Left ventricle myocardium superior (tissue), 1 donor: ENCODE measurements around the gene NTRK3. TPM values are rescaled to one million over a fixed set of nuclear protein-coding genes. Genes with fewer than 3 reads are reported as not detected.

Experiments
- ATAC-seq: fragments of 200-7000 bp; cut with Tn5 transposase; one replicate; pipeline ENCODE4 v1.9.1; 2020; ENCODE audit warnings: mild to moderate bottlenecking, moderate library complexity
- DNase-seq: peaks from one replicate; pipeline ENCODE4 v3.0.0-alpha.2; 2020
- intact Hi-C: fragments of 100-400 bp; cut with micrococcal nuclease; formaldehyde crosslinking; loops from one replicate; pipeline ENCODE4 v1.11.0; 2022
- total RNA-seq: library from RNA; stranded (reverse); fragmentation: NEBNext Ultra II Directional; extraction: Animal tissue kit (Norgen Biotek cat#: 25700); gene quantifications from one replicate; pipeline ENCODE4 v1.2.1, GENCODE V29; 2021
- donor health status: DM: no; HTN: yes; CAD: no; lungs with severe emphysema.

NTRK3 gene
- total RNA-seq, 1 donor from 2014 or later, result 4.0 TPM

DNA sequence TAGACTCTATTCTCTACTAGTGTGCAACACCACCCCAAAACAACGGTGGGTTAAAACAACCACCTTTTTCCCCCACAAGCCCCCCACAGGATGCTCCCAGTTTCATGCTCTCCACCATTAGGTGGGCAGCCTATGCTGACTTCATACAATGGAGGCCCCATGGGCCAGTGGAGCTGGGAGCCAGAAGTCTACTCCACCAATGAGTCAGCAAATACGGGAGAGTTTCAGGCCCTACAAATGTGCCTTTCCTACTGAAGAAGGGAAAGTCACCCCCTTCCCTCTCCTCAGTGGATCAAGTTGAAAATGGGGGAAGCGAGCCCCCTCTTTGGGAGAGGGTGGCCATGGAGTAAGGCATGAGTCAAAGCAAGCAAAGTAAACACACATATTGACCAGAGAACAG, 278.6 kb downstream of the NTRK3 start:
- no peak for ATAC-seq
- intact Hi-C loops, result no loop called here

DNA sequence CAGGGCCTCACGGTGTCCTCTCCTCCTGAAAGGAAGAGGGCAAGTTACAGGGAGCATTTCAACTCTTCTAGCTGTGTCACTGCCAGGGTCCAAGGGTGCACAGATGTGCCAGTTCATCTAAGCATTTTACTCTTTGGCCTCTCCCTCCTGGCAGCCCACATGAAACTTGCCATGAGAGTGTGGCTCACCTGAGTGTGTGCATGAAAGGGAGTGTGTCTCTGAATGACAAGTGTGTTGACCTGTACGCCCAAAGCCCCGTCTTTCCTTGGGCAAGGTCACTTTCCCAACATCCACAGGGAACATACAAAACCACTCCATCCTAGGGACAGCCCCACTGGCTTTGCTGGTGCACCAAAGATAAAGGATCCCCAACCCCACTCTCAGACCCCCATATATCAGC, 280.0 kb downstream of the NTRK3 start:
- ATAC-seq (no peak), DNase-seq (no peak)
- intact Hi-C loops, result no loop called here

More for the DNA sequence above, 278.6 kb downstream of the NTRK3 start:
- no peak for DNase-seq

DNA sequence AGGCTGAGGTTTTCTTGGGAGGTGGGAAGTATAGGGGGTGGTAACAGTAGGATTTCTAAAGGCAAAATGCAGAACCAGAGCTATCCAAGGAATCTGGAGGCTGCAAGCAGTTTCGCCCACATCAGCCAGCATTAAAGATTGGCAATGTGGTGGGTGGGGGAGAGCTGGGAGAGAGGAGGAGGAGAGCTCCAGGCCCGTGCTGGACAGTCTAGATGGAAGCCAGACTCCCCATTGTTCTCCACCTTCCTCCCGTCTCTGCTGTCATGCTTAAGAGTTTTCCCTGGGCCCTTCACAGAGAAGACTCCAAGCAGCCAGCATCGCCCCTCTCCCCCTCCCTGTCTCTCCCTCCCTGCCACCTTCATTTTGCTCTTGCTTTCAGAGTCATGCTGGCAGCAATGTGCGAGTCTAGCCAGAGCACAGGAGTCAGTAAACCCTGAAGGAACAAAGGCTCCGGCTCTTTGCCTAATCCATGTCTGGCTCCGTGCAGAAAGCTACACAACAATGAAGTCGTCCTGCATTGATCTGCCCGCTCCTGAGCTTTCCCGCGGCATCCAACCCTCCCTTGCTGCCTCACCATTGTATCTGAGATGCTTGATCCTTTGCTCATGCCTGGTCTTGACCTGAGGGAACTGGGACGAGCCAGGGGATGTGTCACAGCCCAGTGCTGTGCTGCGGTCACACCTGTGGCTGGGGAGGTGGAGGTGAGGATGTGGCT, 282.9 kb downstream of the NTRK3 start:
- DNase-seq (no peak), ATAC-seq (no peak)
- intact Hi-C loops, result no loop called here

DNA sequence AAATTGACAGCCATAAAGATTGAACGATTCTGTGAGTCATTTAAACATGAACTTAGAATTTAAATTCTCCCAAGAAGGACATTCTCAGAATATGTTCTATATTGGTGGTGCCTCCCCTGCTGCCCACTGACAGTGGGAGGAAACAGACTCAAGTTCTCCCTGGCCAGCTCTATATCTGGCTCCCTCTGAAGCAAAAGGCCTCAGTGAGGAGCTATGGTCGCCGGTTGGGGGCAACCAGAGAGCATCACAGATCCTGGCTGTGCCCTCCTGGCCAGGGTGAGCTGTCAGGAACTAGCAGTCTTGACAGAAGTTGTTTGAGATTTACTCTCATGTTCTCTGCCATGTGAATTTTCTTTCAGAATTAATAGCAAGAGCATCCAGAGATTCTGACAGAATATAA, 285.5 kb downstream of the NTRK3 start:
- intact Hi-C loops, result no loop called here
- ATAC-seq, result no peak
- no peak for DNase-seq

DNA sequence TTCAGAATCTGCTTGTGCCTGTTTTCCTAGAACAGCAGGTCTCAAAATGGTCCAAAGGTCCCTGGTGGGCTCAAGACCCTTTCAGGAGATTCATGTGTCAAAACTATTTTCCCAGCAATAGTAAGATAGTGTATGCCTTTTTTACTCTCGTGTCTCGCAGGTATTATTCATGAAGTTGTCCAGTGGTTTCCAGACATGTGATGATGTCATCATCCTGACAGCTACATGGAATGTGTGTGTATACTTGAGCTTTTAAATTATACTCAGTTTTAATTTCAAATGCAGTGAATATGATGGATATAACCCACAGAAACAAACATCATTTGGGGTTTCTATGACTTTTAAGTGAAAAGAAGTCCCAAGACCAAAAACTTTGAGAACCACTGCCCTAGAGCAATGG, 288.6 kb downstream of the NTRK3 start:
- ATAC-seq, result no peak
- no peak for DNase-seq
- intact Hi-C loops, result no loop called here

DNA sequence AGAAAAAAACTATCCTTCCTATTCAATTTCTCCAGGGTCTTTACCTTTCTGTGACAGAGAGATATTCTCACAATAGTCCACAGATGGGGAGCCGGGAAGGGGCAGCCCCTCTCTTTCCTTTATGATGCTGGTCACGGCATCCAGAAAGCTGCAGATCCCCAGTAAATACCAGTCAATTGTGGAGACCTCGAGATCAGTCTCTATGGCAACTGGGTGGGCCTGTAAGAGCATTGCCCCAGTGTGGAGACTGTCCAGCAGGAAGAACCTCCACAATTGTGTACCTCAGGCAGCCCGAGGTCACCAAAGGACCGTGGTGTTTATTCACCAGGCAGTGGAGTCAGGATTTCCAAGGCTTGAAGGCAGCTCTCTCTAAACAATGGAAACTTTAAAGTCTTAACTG, 291.2 kb downstream of the NTRK3 start:
- ATAC-seq, result no peak
- DNase-seq, result no peak
- intact Hi-C loops, result no loop called here

DNA sequence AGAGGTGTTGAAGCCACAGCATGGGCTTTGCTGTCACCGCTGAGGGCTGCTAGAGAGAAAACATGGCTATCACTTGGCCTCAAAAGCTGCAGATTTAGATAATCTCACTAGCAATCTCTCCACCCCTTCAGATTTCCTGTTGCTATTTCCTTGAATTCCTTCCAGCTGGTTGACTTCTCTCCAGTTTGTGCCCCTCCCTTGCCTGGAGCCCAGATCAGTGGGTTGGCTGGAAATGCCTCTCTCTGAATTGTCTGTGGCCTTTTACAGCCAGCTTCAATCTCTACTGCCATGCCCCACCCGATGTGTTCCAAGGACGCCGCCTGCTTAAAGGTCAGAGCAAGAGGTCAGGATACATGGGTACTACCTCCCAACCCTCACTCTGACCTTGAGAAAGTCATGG, 294.1 kb downstream of the NTRK3 start:
- no peak for ATAC-seq
- intact Hi-C loops, result no loop called here

DNA sequence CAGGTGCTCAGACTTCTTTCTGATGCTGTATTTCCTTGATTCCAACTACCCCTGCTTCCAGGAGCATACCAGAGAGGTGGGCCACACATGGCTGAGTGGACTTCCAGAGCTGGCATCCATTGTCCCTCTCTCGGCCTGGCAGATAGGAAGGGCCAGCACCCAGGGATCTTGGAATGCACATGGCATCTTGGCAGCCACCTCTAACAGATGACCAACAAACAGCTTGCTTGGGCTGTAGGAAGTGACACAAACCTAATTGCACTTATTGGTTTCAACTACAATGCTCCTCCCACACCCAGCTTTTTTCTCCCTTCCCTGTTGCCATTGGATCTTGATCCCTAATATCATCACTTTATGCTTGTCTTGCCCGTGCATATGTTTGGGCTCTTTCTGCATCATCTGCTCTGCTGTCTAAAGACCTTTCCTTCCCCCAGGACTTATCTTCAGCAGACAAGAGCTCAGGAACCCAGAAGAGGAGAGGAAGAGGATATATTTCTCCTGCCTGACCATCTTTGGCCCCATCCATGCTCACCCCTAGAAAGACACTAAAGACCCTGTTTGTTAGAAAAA, 294.6 kb downstream of the NTRK3 start:
- no peak for ATAC-seq
- intact Hi-C loops, result no loop called here
- no peak for DNase-seq

More for the DNA sequence above, 294.1 kb downstream of the NTRK3 start:
- DNase-seq, result no peak

DNA sequence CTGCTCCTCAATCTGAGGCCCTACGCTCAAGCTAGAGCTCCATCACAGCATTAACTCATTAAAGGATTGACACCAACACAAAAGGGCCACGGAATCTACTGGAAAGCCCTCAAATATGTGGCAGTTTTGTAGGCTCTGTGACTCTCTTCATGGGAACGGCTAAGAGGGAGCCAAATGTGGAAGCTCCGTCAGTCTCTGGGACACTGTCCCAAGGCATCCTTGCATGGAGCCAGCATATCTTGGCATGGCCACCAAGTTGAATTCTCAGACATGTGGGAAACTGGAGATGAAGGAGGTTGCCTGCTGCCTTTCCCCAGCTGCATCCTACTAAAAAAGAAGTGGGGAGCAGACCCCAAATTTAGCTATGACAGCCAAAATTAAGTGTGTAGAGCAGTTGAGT, 296.9 kb downstream of the NTRK3 start:
- intact Hi-C loops, result no loop called here
- ATAC-seq (no peak), DNase-seq (no peak)

DNA sequence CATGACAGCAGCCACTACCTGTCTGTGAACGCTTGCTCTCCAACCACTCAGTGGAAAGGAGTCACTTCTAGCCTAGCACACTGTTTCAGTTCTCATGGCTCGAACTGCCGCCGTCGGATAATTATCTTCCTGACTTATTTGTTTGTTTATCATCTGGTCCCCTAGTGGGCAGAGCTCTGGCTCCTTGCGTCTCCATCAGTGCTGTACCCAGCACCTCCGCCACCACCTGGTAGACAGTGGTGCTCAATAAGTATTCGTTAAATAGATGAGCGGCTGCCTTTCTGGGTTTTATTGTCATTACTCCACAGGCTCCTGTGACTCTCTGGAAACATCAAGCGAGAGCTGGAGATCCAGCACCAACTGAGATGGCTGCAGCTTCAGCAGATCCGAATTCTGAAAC, 297.5 kb downstream of the NTRK3 start:
- DNase-seq (no peak), ATAC-seq (no peak)
- intact Hi-C loops, result no loop called here

DNA sequence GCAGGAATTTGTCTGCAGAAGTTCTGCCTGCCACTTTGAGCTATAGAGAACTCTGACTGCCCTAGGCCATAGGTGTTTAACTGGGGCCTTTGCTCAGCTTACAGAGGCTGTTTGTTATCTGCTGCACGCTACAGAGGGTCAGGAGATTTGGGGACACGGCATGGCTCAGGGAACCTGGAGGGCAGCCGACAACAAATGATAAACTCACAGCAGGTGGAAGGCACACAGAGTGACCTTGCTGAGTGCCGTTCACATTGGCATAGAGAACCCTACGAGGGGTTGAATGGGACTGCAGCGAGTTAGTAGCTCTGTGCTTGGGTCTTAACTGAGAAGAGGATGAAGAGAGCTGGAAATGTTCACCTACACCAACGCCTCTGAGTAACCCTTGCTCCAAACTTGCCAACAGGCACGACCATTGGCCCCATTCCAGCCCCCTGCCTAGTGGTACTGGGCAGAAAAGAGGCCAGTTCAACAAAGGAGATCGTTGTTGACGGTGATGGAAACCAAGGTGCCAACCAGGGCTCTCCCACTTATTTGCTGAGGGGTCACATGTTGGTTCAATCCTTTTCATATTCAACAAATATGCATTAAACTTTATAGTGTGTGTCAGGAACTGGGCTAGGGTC, 301.1 kb downstream of the NTRK3 start:
- intact Hi-C loops, result no loop called here
- ATAC-seq, result peak; percentile 81
- DNase-seq, result no peak

DNA sequence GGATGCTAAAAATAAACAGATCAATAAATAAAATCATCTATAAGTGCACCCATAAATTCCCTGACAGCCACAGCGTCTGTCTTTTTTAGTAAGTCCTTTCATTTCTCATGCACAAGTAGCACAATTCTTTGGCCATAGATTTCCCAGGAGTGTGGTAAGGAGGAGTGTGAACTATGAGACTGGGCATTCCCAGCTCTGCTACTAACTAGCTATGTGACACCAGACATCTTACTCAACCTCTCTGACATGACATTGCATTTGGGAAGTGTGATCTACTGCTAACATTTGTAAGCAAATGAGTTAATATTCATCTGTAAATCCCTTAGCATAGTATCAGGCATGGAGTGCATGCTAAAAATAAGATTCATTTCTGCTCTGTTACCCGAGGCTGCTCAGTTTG, 301.7 kb downstream of the NTRK3 start:
- intact Hi-C loops, result no loop called here

DNA sequence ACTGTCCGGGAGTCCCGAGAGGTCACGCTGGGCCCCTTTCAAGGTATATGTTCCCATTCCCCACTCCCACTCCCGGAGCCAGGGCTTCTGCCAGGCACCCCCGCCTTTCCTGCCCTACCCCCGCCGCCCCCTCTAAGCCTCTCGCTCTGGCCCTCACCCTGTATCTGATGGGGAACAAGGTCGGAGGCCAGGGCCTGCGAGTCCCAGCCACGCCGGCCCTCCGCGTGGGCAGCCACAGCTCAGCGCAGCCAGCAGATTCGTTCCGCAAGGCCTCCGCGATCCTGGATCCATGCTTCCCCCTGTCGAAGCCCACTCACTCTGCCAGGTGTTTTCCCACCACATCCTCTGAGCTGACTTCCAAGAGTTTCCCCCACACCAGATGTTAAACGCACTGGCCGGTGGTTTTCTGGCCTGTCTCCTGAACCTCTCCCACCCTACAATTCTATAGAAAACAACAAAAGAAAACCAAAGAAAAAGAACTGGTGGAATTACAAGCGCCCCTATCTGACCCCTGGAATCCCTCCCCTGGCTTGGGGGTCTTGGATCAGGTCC, 303.7 kb downstream of the NTRK3 start:
- DNase-seq (no peak), ATAC-seq (no peak)
- intact Hi-C loops, result no loop called here

More for the DNA sequence above, 301.7 kb downstream of the NTRK3 start:
- peak; percentile 49 for ATAC-seq
- no peak for DNase-seq

DNA sequence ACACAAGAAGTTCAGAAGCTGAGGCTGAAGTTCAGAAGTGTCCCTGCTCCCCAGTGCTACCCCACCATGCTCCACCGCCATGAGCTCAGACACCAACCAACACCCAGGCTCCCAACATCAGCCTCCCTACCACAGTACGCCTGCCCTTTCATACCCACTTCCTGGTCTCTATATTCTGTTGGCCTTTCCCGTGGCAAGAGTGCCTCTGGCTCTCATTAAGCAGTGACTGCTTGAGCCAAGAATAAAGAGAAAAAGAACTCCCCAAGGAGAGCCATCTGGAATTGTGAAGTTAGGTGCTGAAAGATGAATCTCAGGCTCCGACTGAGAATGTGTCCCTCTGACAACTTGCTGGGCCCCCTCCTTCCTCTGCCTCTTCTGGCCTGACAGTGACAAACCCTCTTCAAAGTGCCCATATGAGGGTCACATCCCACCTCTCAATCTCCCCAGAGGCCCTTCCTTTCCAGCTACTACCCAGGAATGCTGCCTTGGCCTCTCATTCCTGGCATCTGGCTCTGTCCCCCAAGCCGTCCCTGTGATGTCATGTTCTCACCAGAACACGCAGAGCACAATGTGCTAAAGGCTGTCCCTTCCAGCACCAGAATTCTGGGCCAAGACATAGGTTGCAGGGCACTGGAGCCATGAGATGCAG, 306.8 kb downstream of the NTRK3 start:
- intact Hi-C loops, result no loop called here
- ATAC-seq (peak; percentile 83), DNase-seq (peak; percentile 51)

DNA sequence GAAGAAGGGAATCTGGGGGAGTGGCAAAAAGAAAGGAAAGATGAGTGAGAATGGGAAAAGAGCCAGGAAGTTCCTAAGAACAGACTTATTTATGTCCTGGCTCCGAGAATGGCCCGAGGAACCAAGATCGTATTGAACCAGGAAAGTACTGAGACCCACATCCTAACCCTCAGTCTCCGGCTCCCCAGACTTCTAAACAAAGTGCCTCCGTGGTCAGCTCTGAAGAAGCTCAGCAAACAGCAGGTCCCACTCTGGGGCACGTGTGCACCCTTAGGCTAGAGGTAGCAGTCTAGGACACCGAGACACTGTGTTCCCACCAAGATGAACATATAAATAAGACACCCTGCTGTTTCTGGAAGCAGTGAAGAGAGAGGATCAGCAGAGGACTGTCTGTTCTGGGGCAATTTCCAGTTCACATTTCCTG, 307.4 kb downstream of the NTRK3 start:
- DNase-seq, result no peak
- intact Hi-C loops, result no loop called here
- peak; percentile 70 for ATAC-seq

DNA sequence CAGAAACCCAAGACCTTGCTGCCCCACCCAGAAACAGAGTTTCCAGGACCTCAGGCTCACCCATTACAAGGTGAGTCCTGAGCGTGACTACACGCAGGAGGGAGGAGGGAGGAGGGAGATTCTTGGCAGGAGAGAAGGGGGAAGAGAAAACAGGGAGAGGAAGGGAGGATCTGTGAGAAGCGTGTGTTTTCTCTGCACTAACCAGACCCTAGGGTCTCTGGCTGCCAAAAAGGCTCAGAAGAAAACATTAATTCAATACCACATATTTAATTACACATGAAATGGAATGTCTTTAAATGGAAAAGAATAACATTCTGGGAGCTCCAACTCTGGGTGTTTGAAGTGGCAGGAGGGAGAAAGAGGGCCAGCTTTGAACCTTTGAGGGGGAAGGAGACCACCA, 309.0 kb downstream of the NTRK3 start:
- intact Hi-C loops, result no loop called here
- ATAC-seq (no peak), DNase-seq (no peak)

DNA sequence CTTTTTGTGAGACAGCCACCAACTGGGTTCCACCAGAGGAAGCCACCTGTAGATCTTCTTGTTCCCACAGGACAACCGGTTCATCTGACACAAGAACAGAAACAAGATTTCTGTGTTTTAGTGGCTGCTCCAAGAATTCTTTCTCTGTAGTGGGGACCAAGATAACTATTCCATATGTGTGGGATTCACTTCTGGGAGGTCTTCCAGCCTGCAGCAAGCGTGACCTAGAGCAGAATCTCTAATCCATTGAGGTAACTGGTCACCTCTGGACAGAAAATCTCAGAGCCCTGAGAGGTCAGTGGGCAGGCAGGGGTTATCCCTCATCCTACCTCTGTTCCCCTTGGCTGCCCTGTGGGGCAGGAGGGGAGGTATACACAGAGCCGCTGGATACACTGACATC, 311.3 kb downstream of the NTRK3 start:
- DNase-seq (no peak), ATAC-seq (no peak)
- intact Hi-C loops, result no loop called here

DNA sequence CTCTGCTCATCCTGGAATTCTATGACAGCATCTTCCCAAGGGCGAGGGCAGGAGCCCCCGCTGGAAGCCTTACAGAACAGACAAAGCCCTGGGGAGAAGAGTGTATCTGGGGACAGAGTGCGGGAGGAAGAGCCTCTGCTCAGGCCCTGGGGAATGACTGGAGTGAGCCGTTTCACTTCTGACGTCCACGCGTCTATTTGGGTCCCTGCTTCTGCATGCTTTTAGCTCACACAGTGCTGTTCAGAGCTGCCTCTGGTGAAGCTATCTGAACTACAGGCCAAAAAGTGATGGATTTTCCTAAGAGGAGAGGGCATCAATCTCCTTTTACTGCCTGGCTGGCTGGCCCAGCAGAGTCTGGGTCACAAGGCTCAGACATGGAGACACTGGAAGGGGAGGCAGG, 311.8 kb downstream of the NTRK3 start:
- peak; percentile 54 for ATAC-seq
- intact Hi-C loops, result no loop called here
- peak; percentile 37 for DNase-seq

DNA sequence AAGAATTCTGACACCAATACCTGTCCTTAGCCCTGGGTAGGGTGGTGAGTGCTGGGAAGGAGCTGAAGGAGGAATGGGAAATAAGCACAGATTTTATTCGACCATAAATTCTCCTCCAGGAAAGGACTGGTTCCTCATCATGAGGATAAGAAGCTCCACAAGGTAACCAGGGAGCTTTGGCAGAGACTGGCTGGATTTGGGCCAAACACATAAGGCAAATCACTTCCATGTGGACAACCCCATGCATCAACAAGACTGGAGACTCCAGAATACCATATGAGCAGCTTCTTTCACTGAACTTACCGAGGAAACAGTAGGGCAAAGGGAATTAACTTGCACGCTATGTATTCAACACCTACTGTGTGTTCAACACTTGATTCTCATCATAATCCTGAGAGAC, 312.5 kb downstream of the NTRK3 start:
- DNase-seq (no peak), ATAC-seq (no peak)
- intact Hi-C loops, result no loop called here

DNA sequence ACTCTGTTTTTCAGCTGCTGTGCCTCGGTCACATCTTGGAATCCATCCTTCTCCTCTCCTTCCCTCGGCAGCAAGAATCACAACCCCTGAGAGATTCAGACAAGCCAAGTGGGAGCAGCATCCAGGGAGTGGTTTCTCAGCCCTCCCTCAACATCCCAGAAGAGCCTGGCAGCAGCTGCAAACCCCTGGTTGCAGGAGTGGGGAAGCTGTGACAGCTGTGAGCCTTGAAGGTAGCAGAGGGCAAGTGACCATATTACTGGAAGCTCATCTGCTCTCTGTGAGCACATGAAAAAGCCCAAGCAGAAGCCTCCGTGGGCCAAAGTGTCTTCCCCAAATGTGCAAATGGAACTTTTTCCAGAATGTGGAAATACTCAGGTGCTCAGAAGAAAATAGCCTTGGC, 312.9 kb downstream of the NTRK3 start:
- intact Hi-C loops, result no loop called here
- ATAC-seq (no peak), DNase-seq (no peak)
